Subcutaneous adipose tissue (tissue), 4 donors: ENCODE results near the gene LAD1. TPM values are rescaled to one million over a fixed set of nuclear protein-coding genes. Genes with fewer than 3 reads are reported as not detected.

Source experiments
- total RNA-seq, 4 donors: library from RNA; depleted of rRNA; stranded (reverse); fragments of >200 nt; gene quantifications; one replicate each; pipeline ENCODE4 v1.1.0, GENCODE V29; 2016
- TF ChIP-seq, protein P1 (sequence below): fragments of 450-650 bp; IDR thresholded peaks from one replicate; pipeline ENCODE4 v1.5.1; 2016; ENCODE audit warnings: low read depth, mild to moderate bottlenecking, control low read depth, antibody characterized with exemption, moderate library complexity

Gene LAD1
- total RNA-seq, 4 donors from 2014 or later = 0.75 TPM; not detected in 3

DNA sequence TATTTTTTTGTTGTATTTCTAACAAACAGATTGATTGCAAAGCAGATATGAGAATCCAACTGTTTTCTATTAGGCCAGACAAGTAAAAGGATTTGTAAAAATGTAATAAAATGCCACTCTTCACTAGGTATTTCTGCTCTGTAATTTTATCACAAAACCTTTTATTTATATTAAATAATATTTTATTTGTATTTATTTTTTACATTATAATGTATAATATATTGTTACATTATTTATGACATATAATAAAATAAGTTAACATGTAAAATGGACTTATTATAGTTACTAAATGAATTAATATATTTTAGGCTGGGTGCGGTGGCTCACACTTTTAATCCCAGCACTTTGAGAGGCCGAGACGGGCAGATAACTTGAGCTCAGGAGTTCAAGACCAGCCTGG is 35.1 kb upstream of the LAD1 start:
- TF ChIP-seq, protein P1, sequence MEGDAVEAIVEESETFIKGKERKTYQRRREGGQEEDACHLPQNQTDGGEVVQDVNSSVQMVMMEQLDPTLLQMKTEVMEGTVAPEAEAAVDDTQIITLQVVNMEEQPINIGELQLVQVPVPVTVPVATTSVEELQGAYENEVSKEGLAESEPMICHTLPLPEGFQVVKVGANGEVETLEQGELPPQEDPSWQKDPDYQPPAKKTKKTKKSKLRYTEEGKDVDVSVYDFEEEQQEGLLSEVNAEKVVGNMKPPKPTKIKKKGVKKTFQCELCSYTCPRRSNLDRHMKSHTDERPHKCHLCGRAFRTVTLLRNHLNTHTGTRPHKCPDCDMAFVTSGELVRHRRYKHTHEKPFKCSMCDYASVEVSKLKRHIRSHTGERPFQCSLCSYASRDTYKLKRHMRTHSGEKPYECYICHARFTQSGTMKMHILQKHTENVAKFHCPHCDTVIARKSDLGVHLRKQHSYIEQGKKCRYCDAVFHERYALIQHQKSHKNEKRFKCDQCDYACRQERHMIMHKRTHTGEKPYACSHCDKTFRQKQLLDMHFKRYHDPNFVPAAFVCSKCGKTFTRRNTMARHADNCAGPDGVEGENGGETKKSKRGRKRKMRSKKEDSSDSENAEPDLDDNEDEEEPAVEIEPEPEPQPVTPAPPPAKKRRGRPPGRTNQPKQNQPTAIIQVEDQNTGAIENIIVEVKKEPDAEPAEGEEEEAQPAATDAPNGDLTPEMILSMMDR = no peak

DNA sequence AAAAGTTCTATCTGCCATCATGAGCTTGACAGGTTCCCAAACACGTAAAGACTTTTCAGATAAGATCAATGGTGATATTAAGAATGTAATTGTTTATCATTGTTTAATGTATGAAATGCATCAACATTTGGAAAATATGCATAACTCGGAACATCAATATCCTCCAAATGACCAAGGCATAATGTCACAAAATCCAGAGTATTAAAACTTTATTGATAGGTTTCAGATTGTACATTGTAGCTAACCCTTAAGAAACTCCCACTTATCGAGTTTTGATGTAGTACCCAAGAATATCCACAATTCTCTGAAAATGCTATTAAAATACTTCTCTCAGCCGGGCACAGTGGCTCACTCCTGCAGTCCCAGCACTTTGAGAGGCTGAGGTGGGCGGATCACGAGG is 34.5 kb upstream of the LAD1 start:
- TF ChIP-seq, protein P1 = no peak

DNA sequence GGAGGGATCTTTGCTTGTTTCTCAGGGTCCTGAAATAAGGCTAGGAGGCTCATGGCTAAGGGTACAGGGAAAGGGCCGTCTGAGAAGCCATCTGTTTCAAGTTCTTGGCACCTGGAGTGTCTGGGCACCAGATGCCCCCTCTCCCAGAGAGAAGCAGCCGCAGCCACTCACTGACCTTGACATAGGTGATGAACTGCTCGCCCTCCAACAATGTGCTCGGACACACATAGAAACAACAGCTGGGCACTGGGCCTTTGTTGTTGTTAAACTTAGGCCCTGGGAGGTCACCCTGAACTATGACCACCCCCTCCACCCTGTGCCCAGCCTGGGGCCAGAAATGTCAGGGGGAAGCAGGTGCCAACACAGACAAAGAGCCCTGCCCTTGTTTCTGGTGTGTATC is 31.7 kb upstream of the LAD1 start:
- TF ChIP-seq, protein P1 = no peak

DNA sequence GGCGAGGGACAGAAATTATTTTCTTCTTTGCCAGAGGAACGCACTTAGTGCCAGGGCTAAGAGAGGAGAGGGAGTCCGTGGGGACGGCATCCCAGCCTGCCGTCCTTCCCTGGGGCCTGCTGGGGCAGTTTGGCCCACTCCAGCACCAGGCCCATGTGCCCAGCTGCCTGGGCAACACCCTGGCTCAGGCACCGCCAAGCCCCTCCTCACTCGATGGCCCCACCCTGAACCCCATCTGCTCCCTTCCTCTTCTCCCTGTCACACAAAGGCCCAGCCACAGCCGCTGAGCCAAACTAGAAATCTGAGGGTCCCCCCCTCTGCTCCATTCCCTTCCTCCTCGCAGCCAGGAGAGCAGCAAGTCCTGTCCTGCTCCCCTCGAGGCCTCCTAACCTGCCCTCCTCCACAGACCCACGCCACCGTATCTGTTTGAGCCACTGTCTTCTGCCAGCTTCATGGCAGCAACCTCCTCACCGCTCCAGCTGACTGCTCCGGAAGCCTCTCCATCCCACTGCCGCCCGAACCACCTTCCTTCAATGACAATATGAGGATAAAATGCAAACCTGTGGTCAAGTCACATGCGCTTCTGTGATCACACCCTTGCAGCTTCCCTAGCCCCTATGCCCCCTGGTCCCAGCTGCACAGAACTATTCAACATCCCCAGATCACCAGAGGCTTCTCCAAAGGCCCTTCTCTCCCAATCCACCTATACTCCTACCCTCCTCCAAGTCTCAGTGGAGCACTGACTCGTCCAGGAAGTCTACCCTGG is 30.8 kb upstream of the LAD1 start:
- TF ChIP-seq, protein P1 = no peak

DNA sequence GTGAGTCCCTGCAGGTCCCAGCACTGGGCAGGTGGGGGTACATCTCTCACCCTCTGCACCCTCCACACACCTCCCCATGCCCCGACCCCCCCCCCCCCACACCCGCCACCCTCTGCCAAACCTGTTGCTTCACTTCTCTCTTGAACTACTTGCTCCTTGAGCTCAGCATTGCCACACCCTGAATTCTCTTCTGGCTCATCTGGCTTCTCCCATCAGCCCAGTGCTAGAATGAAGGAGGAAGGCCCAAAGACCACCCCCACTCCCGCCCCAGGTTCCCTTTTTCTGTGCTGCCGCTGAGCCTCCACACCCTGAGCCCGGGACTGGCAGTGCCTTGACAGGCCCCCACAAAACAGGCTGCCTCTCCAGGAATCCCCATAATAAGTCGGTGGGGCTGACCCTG is 28.8 kb upstream of the LAD1 start:
- TF ChIP-seq, protein P1 = no peak

DNA sequence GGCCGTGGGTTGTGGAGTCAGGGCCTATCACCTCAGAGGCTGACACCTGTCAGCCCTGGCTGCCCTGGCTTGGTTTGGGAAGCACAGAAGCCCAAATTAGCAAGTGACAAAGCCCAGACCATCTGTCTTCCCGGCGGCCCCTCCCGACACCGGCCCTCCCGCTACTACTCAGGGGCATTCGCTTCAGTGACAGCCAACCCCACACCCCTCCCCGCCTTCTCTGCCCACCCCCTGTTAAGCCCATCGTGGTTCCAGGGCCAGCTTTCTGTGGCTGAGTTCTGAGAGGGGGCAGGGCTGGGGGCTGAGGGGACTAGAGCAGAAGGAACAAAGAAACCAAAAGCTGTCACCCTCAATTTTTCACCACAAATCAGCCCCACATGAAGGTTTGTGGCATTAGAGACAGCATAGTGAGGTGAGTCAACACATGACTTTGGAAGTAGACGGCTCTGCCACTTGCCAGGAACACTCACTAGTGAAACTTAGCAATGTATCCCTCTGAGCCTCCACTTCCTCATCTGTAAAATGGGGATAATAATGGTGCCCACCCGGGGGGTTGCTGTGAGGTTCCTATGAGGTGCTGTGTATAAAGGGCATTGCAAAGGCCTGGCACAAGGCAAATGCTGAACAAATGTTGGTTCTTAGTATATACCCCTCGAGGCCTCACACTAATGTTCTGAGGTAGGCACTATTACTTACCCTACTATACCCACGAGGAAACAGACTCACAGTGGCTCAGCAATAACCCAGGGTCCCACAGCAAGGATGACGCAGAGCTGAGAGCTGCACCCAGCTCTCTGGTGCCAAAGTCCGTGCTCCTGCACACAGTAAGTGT is 27.6 kb upstream of the LAD1 start:
- TF ChIP-seq, protein P1 = no peak

DNA sequence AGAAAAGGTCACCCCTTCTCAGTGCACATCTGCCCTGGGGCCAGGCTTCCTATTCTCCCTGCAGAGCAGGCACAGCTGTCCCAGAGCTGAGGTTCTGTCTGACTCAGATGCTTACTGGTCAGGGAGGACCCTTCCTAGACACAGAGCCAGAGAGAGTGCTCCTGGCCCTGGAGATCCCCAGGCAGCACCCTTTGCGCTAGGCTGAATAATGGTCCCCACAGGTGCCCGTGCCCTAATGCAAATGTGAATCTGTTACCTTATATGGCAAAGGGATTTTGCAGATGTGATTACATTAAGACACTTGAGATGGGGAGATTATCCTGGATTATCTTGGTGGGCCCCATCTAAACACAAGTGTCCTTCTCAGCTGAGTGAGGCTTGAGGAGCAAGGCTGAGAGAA is 25.0 kb upstream of the LAD1 start:
- TF ChIP-seq, protein P1 = no peak
